ENCODE measurements around the gene SYT5. TPM values are rescaled to one million over a fixed set of nuclear protein-coding genes. Genes with fewer than 3 reads are reported as not detected.
"Not testable (repeated sequence)": the region's sequence is repeated elsewhere in the genome, so short reads cannot be mapped to it uniquely, and the experiment has no call there.

The SYT5 gene
- total RNA-seq, 1 donor from 2014 or later, result 0.80 TPM

DNA sequence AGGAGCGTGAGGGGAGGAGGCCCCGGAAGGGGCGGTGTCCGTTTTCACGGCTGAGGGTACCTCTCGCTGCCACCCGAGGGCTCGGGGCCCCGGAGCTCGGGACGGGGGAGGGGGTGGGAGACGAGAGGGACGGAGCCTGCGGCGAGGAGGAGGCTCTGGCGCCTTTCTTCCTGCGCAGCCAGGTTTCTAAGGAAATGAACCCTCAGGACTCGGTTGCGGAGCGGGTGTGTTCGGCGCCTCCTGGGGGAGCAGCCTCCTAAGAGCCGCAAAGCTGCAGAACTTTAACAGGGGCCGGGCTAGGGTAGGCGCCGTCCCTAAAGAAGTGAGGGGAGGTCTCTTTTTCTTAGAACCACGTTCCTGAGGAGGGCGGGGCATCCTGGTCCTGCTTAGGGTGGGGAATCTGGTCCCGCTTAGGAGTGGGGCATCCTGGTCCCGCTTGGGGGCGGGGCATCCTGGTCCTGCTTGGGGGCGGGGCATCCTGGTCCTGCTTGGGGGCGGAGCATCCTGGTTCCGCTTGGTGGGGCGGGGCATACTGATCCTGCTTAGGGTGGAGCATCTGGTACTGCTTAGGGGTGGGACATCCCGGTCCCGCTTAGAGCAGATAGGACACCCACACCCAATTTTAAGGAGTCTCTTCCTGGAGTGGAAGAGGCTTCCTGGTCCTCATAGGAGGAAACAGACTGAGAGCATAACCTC, 6.2 kb downstream of the SYT5 start:
- Mint-ChIP-seq H3K27ac (ENCODE audit: unreplicated experiment) (no peak overlapping the region), H3K9me3 (ENCODE audit: low read depth) (no peaks in the 10 kb centered on the region), H3K4me3 (ENCODE audit: unreplicated experiment) (peak overlapping the region; percentile 70), H3K27me3 (ENCODE audit: low read depth) (peaks cover 35% of the 10 kb centered on the region), H3K36me3 (ENCODE audit: low read depth) (no peaks in the 10 kb centered on the region), H3K4me1 (ENCODE audit: low read depth) (peaks cover 13% of the 10 kb centered on the region)
- no peak for DNase-seq (ENCODE audit: low spot score)
- TF ChIP-seq, protein P1, sequence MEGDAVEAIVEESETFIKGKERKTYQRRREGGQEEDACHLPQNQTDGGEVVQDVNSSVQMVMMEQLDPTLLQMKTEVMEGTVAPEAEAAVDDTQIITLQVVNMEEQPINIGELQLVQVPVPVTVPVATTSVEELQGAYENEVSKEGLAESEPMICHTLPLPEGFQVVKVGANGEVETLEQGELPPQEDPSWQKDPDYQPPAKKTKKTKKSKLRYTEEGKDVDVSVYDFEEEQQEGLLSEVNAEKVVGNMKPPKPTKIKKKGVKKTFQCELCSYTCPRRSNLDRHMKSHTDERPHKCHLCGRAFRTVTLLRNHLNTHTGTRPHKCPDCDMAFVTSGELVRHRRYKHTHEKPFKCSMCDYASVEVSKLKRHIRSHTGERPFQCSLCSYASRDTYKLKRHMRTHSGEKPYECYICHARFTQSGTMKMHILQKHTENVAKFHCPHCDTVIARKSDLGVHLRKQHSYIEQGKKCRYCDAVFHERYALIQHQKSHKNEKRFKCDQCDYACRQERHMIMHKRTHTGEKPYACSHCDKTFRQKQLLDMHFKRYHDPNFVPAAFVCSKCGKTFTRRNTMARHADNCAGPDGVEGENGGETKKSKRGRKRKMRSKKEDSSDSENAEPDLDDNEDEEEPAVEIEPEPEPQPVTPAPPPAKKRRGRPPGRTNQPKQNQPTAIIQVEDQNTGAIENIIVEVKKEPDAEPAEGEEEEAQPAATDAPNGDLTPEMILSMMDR (IDR thresholded peaks at IDR 0.05), result peak; percentile 48

DNA sequence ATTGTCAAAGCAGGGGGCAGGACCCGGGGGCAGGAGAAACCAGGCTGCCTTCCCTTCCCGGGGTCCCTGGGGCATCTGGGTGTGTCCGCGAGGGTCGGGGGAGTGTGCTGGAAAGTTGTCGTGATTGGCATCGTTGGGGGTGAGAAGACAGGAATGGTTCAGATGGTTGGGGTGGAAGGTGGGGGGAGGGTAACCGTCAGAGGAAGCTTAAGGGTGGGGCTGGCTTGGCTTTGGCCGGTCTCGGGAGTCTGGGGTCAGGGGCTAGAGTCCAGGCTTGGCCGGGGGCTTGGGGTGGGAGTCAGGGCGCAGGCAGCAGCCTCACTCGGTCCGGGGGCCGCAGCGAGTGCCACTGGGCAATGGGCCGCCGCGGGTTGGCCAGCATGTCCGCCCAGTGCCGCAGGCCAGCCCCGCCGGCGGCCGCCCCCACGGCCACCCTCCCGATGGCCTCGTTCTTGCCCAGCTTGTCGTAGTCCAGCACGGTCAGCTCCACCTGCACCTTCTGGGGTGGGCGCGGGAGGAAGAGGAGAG, 6.8 kb downstream of the SYT5 start:
- no peak for DNase-seq (ENCODE audit: low spot score)
- peak overlapping the region; percentile 13 for H3K27ac Mint-ChIP-seq (ENCODE audit: unreplicated experiment)
- H3K9me3 Mint-ChIP-seq (ENCODE audit: low read depth), result no peaks in the 10 kb centered on the region
- TF ChIP-seq, protein P1 (IDR thresholded peaks at IDR 0.05), result no peak
- H3K4me1 Mint-ChIP-seq (ENCODE audit: low read depth), result peaks cover 12% of the 10 kb centered on the region
- peaks cover 35% of the 10 kb centered on the region for H3K27me3 Mint-ChIP-seq (ENCODE audit: low read depth)
- H3K36me3 Mint-ChIP-seq (ENCODE audit: low read depth), result no peaks in the 10 kb centered on the region
- peak overlapping the region; percentile 70 for H3K4me3 Mint-ChIP-seq (ENCODE audit: unreplicated experiment)

DNA sequence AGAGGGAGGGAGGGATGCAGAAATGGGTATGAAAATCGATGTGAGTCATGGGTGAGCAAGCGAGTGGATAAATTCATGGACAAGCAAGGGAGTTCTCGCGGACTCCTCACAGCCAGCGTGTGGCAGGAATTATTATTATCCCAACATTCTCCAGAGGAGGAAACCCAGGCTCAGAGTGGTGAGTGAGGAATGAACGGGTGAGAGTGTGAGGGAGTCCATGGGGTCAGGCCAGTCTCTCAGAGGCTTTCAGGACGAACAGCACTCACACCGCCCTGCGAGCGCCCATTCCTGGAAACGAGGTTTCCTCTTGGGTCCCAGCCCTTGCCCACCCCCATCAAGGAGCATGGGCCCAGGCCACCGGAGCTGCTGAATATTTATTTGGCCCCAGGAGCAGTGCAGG, 7.3 kb downstream of the SYT5 start:
- DNase-seq (ENCODE audit: low spot score), result no peak
- H3K4me3 Mint-ChIP-seq (ENCODE audit: unreplicated experiment), result peak overlapping the region; percentile 70
- TF ChIP-seq, protein P1 (IDR thresholded peaks at IDR 0.05), result peak; percentile 49
- H3K36me3 Mint-ChIP-seq (ENCODE audit: low read depth), result no peaks in the 10 kb centered on the region
- peaks cover 12% of the 10 kb centered on the region for H3K4me1 Mint-ChIP-seq (ENCODE audit: low read depth)
- peak overlapping the region; percentile 13 for H3K27ac Mint-ChIP-seq (ENCODE audit: unreplicated experiment)
- no peaks in the 10 kb centered on the region for H3K9me3 Mint-ChIP-seq (ENCODE audit: low read depth)
- H3K27me3 Mint-ChIP-seq (ENCODE audit: low read depth), result peaks cover 35% of the 10 kb centered on the region

DNA sequence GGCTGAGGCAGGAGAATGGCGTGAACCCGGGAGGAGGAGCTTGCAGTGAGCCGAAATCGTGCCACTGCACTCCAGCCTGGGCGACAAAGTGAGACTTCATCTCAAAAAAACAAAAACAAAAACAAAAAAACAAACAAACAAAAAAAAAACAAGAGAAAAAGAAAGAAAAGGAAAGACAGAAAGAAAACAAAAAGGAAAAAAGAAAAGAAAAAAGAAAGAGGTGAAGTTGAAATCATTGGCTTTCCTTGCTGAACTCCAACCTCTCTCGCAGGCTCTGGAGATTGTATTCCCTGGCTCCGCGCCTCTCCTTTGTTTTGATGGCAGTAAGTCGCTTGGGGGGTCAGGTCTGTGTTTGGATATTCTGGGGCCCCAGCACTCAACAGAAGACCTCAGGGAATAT, 7.8 kb downstream of the SYT5 start:
- Mint-ChIP-seq H3K4me1 (ENCODE audit: low read depth) (peaks cover 12% of the 10 kb centered on the region), H3K27ac (ENCODE audit: unreplicated experiment) (peak overlapping the region; percentile 13), H3K4me3 (ENCODE audit: unreplicated experiment) (peak overlapping the region; percentile 70), H3K27me3 (ENCODE audit: low read depth) (peaks cover 35% of the 10 kb centered on the region)
- not testable (repeated sequence) for DNase-seq (ENCODE audit: low spot score); H3K9me3 Mint-ChIP-seq (ENCODE audit: low read depth); H3K36me3 Mint-ChIP-seq (ENCODE audit: low read depth)

DNA sequence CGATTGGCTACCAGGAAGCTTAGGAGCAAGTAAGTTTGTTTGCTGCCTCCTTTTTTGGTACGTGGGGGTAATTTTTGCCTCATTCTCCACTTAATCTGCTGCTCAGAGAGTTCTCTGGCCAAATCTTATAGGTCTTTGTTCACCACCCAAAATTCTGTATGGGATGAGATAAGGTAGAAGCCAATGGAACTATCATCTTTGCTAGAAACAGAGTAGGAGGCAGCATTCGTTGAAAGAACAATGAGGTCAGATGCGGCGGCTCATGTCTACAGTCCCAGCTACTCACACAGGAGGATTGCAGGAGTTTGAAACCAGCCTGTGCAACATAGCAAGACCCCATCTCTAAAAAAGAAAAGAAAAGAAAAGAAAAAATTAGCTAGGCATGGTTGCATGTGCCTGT, 8.6 kb downstream of the SYT5 start:
- peaks cover 20% of the 10 kb centered on the region for H3K4me1 Mint-ChIP-seq (ENCODE audit: low read depth)
- H3K4me3 Mint-ChIP-seq (ENCODE audit: unreplicated experiment), result no peak overlapping the region

More for the DNA sequence above, 8.6 kb downstream of the SYT5 start:
- Mint-ChIP-seq H3K9me3 (ENCODE audit: low read depth) (no peaks in the 10 kb centered on the region), H3K36me3 (ENCODE audit: low read depth) (no peaks in the 10 kb centered on the region), H3K27me3 (ENCODE audit: low read depth) (peaks cover 36% of the 10 kb centered on the region), H3K27ac (ENCODE audit: unreplicated experiment) (no peak overlapping the region)
- TF ChIP-seq, protein P1 (IDR thresholded peaks at IDR 0.05), result no peak
- DNase-seq (ENCODE audit: low spot score), result no peak
